K562 (cell line): ENCODE measurements around the gene PHF19. TPM values are rescaled to one million over a fixed set of nuclear protein-coding genes. Genes with fewer than 3 reads are reported as not detected.

Experiments used
- EP300 ChIP-seq: IDR thresholded peaks from 2 replicates; pipeline ENCODE4 v1.6.1; 2012; ENCODE audit warnings: low read length, improper control_type of control experiment
- ILF3 ChIP-seq: fragments of 450-650 bp; IDR thresholded peaks from 2 replicates; pipeline ENCODE4 v1.6.1; 2018; ENCODE audit warnings: antibody characterized with exemption, mild to moderate bottlenecking, moderate library complexity, borderline replicate concordance
- MAFK ChIP-seq: IDR thresholded peaks from 2 replicates; pipeline ENCODE4 v1.6.1; 2011; ENCODE audit warnings: low read length, improper control_type of control experiment
- MCM2 ChIP-seq: fragments of 450-650 bp; IDR thresholded peaks from 2 replicates; pipeline ENCODE4 v1.6.1; 2017; ENCODE audit warnings: low read depth, mild to moderate bottlenecking
- MEF2D ChIP-seq: conservative IDR thresholded peaks from 2 replicates; pipeline ENCODE4 v1.6.1; 2016; ENCODE audit warnings: low read depth, missing genetic modification characterization, missing compliant biosample characterization
- NFATC3 ChIP-seq: fragments of 450-650 bp; IDR thresholded peaks from 2 replicates; pipeline ENCODE4 v1.6.1; 2017; ENCODE audit warnings: mild to moderate bottlenecking
- NRF1 ChIP-seq, 2 experiments: fragments of 450-650 bp; IDR thresholded peaks in 1 of 2; conservative IDR thresholded peaks in 1 of 2; 2 replicates each; pipeline ENCODE4 v1.6.1; 2014; ENCODE audit warnings: mild to moderate bottlenecking in 2 of 2
- POLR2B ChIP-seq: fragments of 450-650 bp; IDR thresholded peaks from 2 replicates; pipeline ENCODE4 v1.6.1; 2018; ENCODE audit warnings: low read depth; ENCODE audit not compliant: partially characterized antibody
- POU5F1 ChIP-seq: fragments of 150-350 bp; IDR thresholded peaks from 2 replicates; pipeline ENCODE4 v1.6.1; 2014; ENCODE audit warnings: borderline replicate concordance, low read length, low read depth, mild to moderate bottlenecking; ENCODE audit not compliant: partially characterized antibody
- SMC3 ChIP-seq: conservative IDR thresholded peaks from 2 replicates; pipeline ENCODE4 v1.6.1; 2011; ENCODE audit warnings: low read depth, low read length, improper control_type of control experiment; ENCODE audit not compliant: insufficient read depth
- SREBF1 ChIP-seq: fragments of 150-350 bp; IDR thresholded peaks from 2 replicates; pipeline ENCODE4 v1.6.1; 2014; ENCODE audit warnings: antibody characterized with exemption, low read depth, low read length, borderline replicate concordance
- SRSF9 ChIP-seq: fragments of 200-400 bp; formaldehyde crosslinking; IDR thresholded peaks from 2 replicates; pipeline ENCODE4 v1.6.1; 2017; ENCODE audit warnings: low read depth, low read length, borderline replicate concordance
- STAG1 ChIP-seq: sonication (generic); formaldehyde crosslinking; IDR thresholded peaks from 2 replicates; pipeline ENCODE4 v1.5.0; 2020; ENCODE audit warnings: missing genetic modification reagents, borderline replicate concordance
- TBL1XR1 ChIP-seq, 2 experiments: IDR thresholded peaks; 2 replicates each; pipeline ENCODE4 v1.6.1; 2012; ENCODE audit warnings: improper control_type of control experiment in 2 of 2, low read length in 2 of 2, mild to moderate bottlenecking in 1 of 2
- TSC22D4 ChIP-seq: fragments of 450-650 bp; IDR thresholded peaks from 2 replicates; pipeline ENCODE4 v1.6.1; 2016; ENCODE audit warnings: missing genetic modification characterization, missing biosample characterization, control low read depth
- ZNF165 ChIP-seq: fragments of 250-450 bp; sonication (Bioruptor Pico); IDR thresholded peaks from 2 replicates; pipeline ENCODE4 v1.4.0; 2020; ENCODE audit warnings: borderline replicate concordance
- ZNF766 ChIP-seq: fragments of 200-800 bp; sonication (Bioruptor generic); conservative IDR thresholded peaks from 2 replicates; pipeline ENCODE4 v1.6.1; 2016; ENCODE audit warnings: missing genetic modification characterization, missing compliant biosample characterization
- polyA plus RNA-seq, 8 experiments: library from polyadenylated mRNA; depleted of rRNA in 4 of 8; stranded (reverse) in 5 of 8; unstranded in 3 of 8; fragments of >200 nt; fragmentation: Nextera tagmentation in 2 of 8; fragmentation: Illumina TruSeq in 1 of 8; extraction: Ambion mirVana in 2 of 8; extraction: Trizol in 1 of 8; gene quantifications; 2 replicates each; pipeline versions ENCODE4 v1.2.1 to v1.2.3, GENCODE V29; 2011 to 2014; ENCODE audit warnings: inconsistent platforms in 1 of 8, missing spikeins in 1 of 8
- total RNA-seq, 7 experiments: library from RNA; depleted of rRNA in 6 of 7; stranded (reverse); fragments of >200 nt in 6 of 7; fragmentation: Illumina TruSeq in 2 of 7; extraction: Trizol in 2 of 7; gene quantifications; 2 replicates each; pipeline versions ENCODE4 v1.2.1 to v1.2.3, GENCODE V29; 2011 to 2021; ENCODE audit warnings: low replicate concordance in 1 of 7
- TF ChIP-seq, protein P1 (sequence below), 3 experiments: IDR thresholded peaks in 2 of 3; conservative IDR thresholded peaks in 1 of 3; 2 replicates each; pipeline ENCODE4 v1.5.1; 2011 to 2012; ENCODE audit warnings: low read length in 3 of 3, mild to moderate bottlenecking in 3 of 3, control low read depth in 2 of 3, improper control_type of control experiment in 1 of 3, inconsistent platforms in 1 of 3, low read depth in 1 of 3, mixed read lengths in 1 of 3, moderate library complexity in 1 of 3; ENCODE audit not compliant: insufficient read depth in 2 of 3
- TF ChIP-seq, protein P2 (sequence below): sonication (generic); formaldehyde crosslinking; IDR thresholded peaks from 2 replicates; pipeline ENCODE4 v1.4.0; 2020; ENCODE audit warnings: mild to moderate bottlenecking, missing genetic modification reagents
- TF ChIP-seq, protein P3 (sequence below), 2 experiments: fragments of 450-650 bp in 1 of 2; sonication (generic) in 1 of 2; formaldehyde crosslinking in 1 of 2; IDR thresholded peaks in 1 of 2; conservative IDR thresholded peaks in 1 of 2; 2 replicates each; pipeline versions ENCODE4 v1.6.1 to v1.8.1; 2016 to 2023; ENCODE audit warnings: mild to moderate bottlenecking in 2 of 2, moderate library complexity in 2 of 2, inconsistent platforms in 1 of 2, missing genetic modification reagents in 1 of 2
- TF ChIP-seq, protein P4 (sequence below): fragments of 250-450 bp; sonication (Bioruptor Pico); IDR thresholded peaks from 2 replicates; pipeline ENCODE4 v1.9.0; 2021; ENCODE audit warnings: mild to moderate bottlenecking, inconsistent platforms

PHF19 gene
- total and polyA plus RNA-seq, 9 of the 15 experiments (the other 6 are each of a cell fraction or from before 2014, with no cell fraction given) = 95.8 to 403 (median 255) TPM

DNA sequence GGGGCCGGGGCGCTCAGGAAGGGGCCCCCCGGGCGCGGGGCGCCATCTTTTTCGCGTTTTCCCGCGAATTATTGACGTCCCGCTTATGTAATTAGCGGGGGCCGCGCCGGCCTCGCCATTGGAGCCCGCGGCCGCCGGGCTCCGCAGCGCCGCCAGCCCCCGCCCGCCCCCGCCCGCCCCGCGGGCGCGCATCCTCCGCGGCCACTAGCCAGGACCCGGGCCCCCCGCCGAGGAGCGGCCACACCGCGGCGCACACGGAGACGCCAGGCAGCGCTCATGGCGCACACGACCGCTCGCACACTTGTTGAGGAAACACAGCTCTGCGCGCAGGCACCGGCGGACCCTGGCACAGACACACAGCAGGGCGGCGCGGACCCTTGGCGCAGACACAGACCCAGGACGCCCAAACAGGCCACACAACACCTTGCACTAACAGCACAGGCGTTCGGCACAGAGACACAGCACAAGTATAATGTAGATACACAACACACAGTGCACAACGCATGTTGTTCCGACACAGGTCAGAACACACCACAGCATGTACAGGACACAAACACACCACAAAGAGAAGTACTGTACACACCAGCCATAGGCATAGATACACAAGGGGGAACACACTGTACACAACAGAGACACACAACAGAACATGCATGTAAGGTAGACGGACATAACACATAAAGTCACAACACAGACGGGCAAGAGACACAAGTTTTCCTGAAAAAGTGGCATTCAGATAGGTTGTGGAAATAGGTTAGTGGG lies 467 bp upstream of the PHF19 start (continued):
- TF ChIP-seq POLR2B = no peak
- TF ChIP-seq, protein P1, sequence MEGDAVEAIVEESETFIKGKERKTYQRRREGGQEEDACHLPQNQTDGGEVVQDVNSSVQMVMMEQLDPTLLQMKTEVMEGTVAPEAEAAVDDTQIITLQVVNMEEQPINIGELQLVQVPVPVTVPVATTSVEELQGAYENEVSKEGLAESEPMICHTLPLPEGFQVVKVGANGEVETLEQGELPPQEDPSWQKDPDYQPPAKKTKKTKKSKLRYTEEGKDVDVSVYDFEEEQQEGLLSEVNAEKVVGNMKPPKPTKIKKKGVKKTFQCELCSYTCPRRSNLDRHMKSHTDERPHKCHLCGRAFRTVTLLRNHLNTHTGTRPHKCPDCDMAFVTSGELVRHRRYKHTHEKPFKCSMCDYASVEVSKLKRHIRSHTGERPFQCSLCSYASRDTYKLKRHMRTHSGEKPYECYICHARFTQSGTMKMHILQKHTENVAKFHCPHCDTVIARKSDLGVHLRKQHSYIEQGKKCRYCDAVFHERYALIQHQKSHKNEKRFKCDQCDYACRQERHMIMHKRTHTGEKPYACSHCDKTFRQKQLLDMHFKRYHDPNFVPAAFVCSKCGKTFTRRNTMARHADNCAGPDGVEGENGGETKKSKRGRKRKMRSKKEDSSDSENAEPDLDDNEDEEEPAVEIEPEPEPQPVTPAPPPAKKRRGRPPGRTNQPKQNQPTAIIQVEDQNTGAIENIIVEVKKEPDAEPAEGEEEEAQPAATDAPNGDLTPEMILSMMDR (IDR thresholded peaks at IDR 0.05 in 2 of 3, conservative IDR thresholded peaks at IDR 0.05 in 1 of 3; ENCODE audit: insufficient read depth in 2 of 3, low read depth in 1 of 3, low read length in 3 of 3) = peak in 1 of 3 experiments; percentile 57; a peak in 2 of 6 replicates
- TF ChIP-seq, protein P2, sequence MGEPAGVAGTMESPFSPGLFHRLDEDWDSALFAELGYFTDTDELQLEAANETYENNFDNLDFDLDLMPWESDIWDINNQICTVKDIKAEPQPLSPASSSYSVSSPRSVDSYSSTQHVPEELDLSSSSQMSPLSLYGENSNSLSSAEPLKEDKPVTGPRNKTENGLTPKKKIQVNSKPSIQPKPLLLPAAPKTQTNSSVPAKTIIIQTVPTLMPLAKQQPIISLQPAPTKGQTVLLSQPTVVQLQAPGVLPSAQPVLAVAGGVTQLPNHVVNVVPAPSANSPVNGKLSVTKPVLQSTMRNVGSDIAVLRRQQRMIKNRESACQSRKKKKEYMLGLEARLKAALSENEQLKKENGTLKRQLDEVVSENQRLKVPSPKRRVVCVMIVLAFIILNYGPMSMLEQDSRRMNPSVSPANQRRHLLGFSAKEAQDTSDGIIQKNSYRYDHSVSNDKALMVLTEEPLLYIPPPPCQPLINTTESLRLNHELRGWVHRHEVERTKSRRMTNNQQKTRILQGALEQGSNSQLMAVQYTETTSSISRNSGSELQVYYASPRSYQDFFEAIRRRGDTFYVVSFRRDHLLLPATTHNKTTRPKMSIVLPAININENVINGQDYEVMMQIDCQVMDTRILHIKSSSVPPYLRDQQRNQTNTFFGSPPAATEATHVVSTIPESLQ (CRISPR knock-in tag) = no peak
- TF ChIP-seq STAG1 = no peak
- TF ChIP-seq SRSF9 = no peak
- no peak for TF ChIP-seq ILF3
- TF ChIP-seq, protein P3, sequence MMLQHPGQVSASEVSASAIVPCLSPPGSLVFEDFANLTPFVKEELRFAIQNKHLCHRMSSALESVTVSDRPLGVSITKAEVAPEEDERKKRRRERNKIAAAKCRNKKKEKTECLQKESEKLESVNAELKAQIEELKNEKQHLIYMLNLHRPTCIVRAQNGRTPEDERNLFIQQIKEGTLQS (IDR thresholded peaks at IDR 0.05) = no peak
- TF ChIP-seq, protein P3 (CRISPR knock-in tag; conservative IDR thresholded peaks at IDR 0.05) = peak; percentile 92
- no peak for TF ChIP-seq MEF2D (tag)
- TF ChIP-seq NFATC3 = no peak
- no peak for TF ChIP-seq ZNF165 (CRISPR knock-in tag)
- peak; percentile 18 to 61; a peak in 3 of 4 replicates for TF ChIP-seq TBL1XR1 (IDR thresholded peaks at IDR 0.05; ENCODE audit: low read length in 2 of 2)
- TF ChIP-seq EP300 = no peak
- peak; percentile 63 for TF ChIP-seq SMC3
- no peak for TF ChIP-seq TSC22D4 (tag)
- no peak for TF ChIP-seq ZNF766
- peak; percentile 14; the same call in 1 of the 2 replicates for TF ChIP-seq MAFK
- no peak for TF ChIP-seq SREBF1
- TF ChIP-seq POU5F1 = no peak
- TF ChIP-seq MCM2 = no peak
- TF ChIP-seq NRF1 (conservative IDR thresholded peaks at IDR 0.05 in 1 of 2, IDR thresholded peaks at IDR 0.05 in 1 of 2) = no peak
- TF ChIP-seq, protein P4, sequence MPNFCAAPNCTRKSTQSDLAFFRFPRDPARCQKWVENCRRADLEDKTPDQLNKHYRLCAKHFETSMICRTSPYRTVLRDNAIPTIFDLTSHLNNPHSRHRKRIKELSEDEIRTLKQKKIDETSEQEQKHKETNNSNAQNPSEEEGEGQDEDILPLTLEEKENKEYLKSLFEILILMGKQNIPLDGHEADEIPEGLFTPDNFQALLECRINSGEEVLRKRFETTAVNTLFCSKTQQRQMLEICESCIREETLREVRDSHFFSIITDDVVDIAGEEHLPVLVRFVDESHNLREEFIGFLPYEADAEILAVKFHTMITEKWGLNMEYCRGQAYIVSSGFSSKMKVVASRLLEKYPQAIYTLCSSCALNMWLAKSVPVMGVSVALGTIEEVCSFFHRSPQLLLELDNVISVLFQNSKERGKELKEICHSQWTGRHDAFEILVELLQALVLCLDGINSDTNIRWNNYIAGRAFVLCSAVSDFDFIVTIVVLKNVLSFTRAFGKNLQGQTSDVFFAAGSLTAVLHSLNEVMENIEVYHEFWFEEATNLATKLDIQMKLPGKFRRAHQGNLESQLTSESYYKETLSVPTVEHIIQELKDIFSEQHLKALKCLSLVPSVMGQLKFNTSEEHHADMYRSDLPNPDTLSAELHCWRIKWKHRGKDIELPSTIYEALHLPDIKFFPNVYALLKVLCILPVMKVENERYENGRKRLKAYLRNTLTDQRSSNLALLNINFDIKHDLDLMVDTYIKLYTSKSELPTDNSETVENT (CRISPR knock-in tag) = no peak
